ENCODE measurements around the gene LYPD1. TPM values are rescaled to one million over a fixed set of nuclear protein-coding genes. Genes with fewer than 3 reads are reported as not detected.

The LYPD1 gene
- total and polyA plus RNA-seq, 10 of the 15 experiments (the other 5 are each of a cell fraction or from before 2014, with no cell fraction given) = not detected

DNA sequence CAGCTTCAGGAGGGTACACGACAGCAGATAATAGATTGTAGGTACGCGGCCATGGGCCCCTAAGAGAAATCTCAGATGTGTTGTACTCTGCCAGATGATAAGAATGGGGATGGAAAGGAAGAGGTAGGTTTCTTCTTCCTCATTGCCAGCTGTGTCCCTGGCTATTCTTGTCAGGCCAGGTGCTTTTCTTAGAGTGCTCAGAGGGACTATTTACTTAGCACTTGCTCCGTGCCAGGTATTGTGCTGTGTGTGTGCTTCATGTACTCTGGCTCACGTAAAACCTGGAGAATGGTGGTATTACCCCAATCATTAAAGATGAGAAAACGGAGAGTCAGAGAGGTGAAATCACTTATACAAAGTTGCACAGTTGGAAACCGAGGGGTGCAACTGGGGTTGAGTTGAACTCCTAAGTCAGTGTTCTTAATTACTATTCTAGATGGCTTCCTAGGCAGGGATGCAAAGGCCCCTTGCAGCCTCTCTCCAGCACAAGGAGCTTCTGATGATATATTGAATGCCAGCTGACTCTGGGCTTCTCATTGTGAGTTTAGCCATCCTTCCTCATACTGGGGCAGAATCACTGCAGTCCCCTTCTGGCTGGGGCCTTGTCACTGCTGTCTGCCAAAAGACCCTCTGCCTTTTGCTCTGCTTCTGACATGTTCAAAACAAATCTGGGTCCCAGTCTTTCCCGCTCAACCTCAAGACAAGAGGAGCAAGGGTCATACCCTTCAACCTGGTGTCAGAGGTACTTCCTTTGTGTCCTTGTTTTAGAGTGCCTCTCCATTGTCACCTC is 60.7 kb downstream of the LYPD1 start:
- Histone ChIP-seq H3K4me1 (ENCODE audit: control insufficient read depth, insufficient read depth, low read length) (no peaks in the 10 kb centered on the region), H3K27me3 (replicated peaks in 1 of 2; ENCODE audit: control insufficient read depth in 2 of 2, insufficient read depth in 2 of 2, low read length in 1 of 2) (no peaks in the 10 kb centered on the region), H2AFZ (ENCODE audit: control insufficient read depth, low read depth, low read length) (no peak overlapping the region), H3K27ac (ENCODE audit: control insufficient read depth, insufficient read depth) (no peak overlapping the region), H3K9ac (ENCODE audit: control insufficient read depth, insufficient read depth, low read length) (no peak overlapping the region), H3K4me3 (no peak overlapping the region), H3K4me2 (ENCODE audit: control insufficient read depth, insufficient read depth) (no peak overlapping the region), H4K20me1 (ENCODE audit: control insufficient read depth, insufficient read depth) (no peaks in the 10 kb centered on the region), H3K36me3 (ENCODE audit: control insufficient read depth in 2 of 2, insufficient read depth in 2 of 2, low read length in 1 of 2) (no peaks in the 10 kb centered on the region), H3K79me2 (ENCODE audit: control insufficient read depth, insufficient read depth, low read length) (no peaks in the 10 kb centered on the region), H3K9me3 (replicated peaks; ENCODE audit: control insufficient read depth, insufficient read depth, low read length) (no peaks in the 10 kb centered on the region)
- in situ Hi-C loops (cut with MboI) (no loop called here), intact Hi-C loops (cut with micrococcal nuclease; ENCODE audit: unreplicated experiment) (no loop called here)
- ATAC-seq (no peak), DNase-seq (ENCODE audit: low read depth, low spot score) (no peak), FAIRE-seq (no peak)
- WGBS (ENCODE audit: insufficient coverage, insufficient replicate concordance, low lambda C conversion rate, missing lambda C conversion rate) = 31% methylated on average over 8 of the region's 8 CpGs
- ChIA-PET POLR2A (no interaction called here), RAD21 (ENCODE audit: unreplicated experiment) (no interaction called here), SMC1A (ENCODE audit: uncharacterized antibody, unreplicated experiment) (no interaction called here), CTCF (no interaction called here)
- no peak for TF ChIP-seq CBFB (IDR thresholded peaks at IDR 0.05; ENCODE audit: low read depth)
- TF ChIP-seq POLR2AphosphoS5 (IDR thresholded peaks at IDR 0.05; ENCODE audit: low read length) = no peak
- TF ChIP-seq SREBF2 (IDR thresholded peaks at IDR 0.05; ENCODE audit: low read length) = no peak
- no peak for TF ChIP-seq IKZF1 (conservative IDR thresholded peaks at IDR 0.05)
- no peak for TF ChIP-seq HDGF (IDR thresholded peaks at IDR 0.05)
- TF ChIP-seq NFYB (IDR thresholded peaks at IDR 0.05; ENCODE audit: insufficient read depth, low read depth, low read length) = no peak
- TF ChIP-seq, protein P1, sequence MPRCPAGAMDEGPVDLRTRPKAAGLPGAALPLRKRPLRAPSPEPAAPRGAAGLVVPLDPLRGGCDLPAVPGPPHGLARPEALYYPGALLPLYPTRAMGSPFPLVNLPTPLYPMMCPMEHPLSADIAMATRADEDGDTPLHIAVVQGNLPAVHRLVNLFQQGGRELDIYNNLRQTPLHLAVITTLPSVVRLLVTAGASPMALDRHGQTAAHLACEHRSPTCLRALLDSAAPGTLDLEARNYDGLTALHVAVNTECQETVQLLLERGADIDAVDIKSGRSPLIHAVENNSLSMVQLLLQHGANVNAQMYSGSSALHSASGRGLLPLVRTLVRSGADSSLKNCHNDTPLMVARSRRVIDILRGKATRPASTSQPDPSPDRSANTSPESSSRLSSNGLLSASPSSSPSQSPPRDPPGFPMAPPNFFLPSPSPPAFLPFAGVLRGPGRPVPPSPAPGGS (IDR thresholded peaks at IDR 0.05; ENCODE audit: borderline replicate concordance, insufficient read depth, low read depth, low read length, poor library complexity, severe bottlenecking) = no peak
- TF ChIP-seq YBX1 (IDR thresholded peaks at IDR 0.05) = no peak
- TF ChIP-seq KAT2A (conservative IDR thresholded peaks at IDR 0.05; ENCODE audit: control insufficient read depth, low read depth, low read length) = no peak
- no TSS peak for BruUV-seq (replicated peaks)
